K562 (cell line): ENCODE results near the gene ZNF845. TPM values are rescaled to one million over a fixed set of nuclear protein-coding genes. Genes with fewer than 3 reads are reported as not detected.
A peak's percentile ranks its signal among the peaks of the same experiment; 100 is the strongest.

Experiments used
- KAT7 ChIP-seq: sonication (generic); formaldehyde crosslinking; IDR thresholded peaks from 2 replicates; pipeline ENCODE4 v1.8.0; 2022; ENCODE audit warnings: missing genetic modification reagents, mild to moderate bottlenecking, borderline replicate concordance
- LARP7 ChIP-seq: fragments of 450-650 bp; IDR thresholded peaks from 2 replicates; pipeline ENCODE4 v1.6.1; 2016
- MGA ChIP-seq: fragments of 450-650 bp; IDR thresholded peaks from 2 replicates; pipeline ENCODE4 v1.6.1; 2016; ENCODE audit warnings: mild to moderate bottlenecking, moderate library complexity
- NONO ChIP-seq, 2 experiments: fragments of 200-400 bp in 1 of 2; fragments of 450-650 bp in 1 of 2; formaldehyde crosslinking in 1 of 2; IDR thresholded peaks; 2 replicates each; pipeline ENCODE4 v1.6.1; 2017; ENCODE audit warnings: low read depth in 2 of 2, mild to moderate bottlenecking in 2 of 2, moderate library complexity in 2 of 2, low read length in 1 of 2
- POLR2A ChIP-seq: fragments of 450-650 bp; conservative IDR thresholded peaks from 2 replicates; pipeline ENCODE4 v1.6.1; 2016
- PREB ChIP-seq: sonication (generic); formaldehyde crosslinking; IDR thresholded peaks from 2 replicates; pipeline ENCODE4 v1.8.1; 2023; ENCODE audit warnings: mild to moderate bottlenecking, missing genetic modification reagents
- RFX5 ChIP-seq: IDR thresholded peaks from 2 replicates; pipeline ENCODE4 v1.6.1; 2011; ENCODE audit warnings: low read depth, mild to moderate bottlenecking, improper control_type of control experiment, low read length
- SMARCB1 ChIP-seq: IDR thresholded peaks from 2 replicates; pipeline ENCODE4 v1.6.1; 2011; ENCODE audit warnings: improper control_type of control experiment, low read depth; ENCODE audit not compliant: insufficient read length
- SPI1 ChIP-seq: IDR thresholded peaks from 2 replicates; pipeline ENCODE4 v1.6.1; 2011; ENCODE audit warnings: low read depth, low read length, control low read depth, borderline replicate concordance
- ZNF146 ChIP-seq: IDR thresholded peaks from one replicate; pipeline ENCODE4 v1.6.1; 2018; ENCODE audit warnings: missing compliant biosample characterization; ENCODE audit not compliant: unreplicated experiment
- polyA plus RNA-seq, 8 experiments: library from polyadenylated mRNA; depleted of rRNA in 4 of 8; stranded (reverse) in 5 of 8; unstranded in 3 of 8; fragments of >200 nt; fragmentation: Nextera tagmentation in 2 of 8; fragmentation: Illumina TruSeq in 1 of 8; extraction: Ambion mirVana in 2 of 8; extraction: Trizol in 1 of 8; gene quantifications; 2 replicates each; pipeline versions ENCODE4 v1.2.1 to v1.2.3, GENCODE V29; 2011 to 2014; ENCODE audit warnings: inconsistent platforms in 1 of 8, missing spikeins in 1 of 8
- total RNA-seq, 7 experiments: library from RNA; depleted of rRNA in 6 of 7; stranded (reverse); fragments of >200 nt in 6 of 7; fragmentation: Illumina TruSeq in 2 of 7; extraction: Trizol in 2 of 7; gene quantifications; 2 replicates each; pipeline versions ENCODE4 v1.2.1 to v1.2.3, GENCODE V29; 2011 to 2021; ENCODE audit warnings: low replicate concordance in 1 of 7
- TF ChIP-seq, protein P1 (sequence below): sonication (generic); formaldehyde crosslinking; IDR thresholded peaks from 2 replicates; pipeline ENCODE4 v1.8.0; 2022; ENCODE audit warnings: missing genetic modification reagents, mild to moderate bottlenecking, moderate library complexity, borderline replicate concordance

Gene ZNF845
- total and polyA plus RNA-seq, 9 of the 15 experiments (the other 6 are each of a cell fraction or from before 2014, with no cell fraction given): 1.9 to 13.2 (median 6.4) TPM

- TF ChIP-seq MGA (peak; percentile 46; the same call in 1 of the 2 replicates), RFX5 (no peak), POLR2A (peak; percentile 87), LARP7 (no peak), ZNF146 (no peak), KAT7 (CRISPR knock-in tag) (no peak), SMARCB1 (no peak), SPI1 (no peak), PREB (no peak), NONO (IDR thresholded peaks at IDR 0.05; ENCODE audit: low read depth in 2 of 2, low read length in 1 of 2) (no peak)
- TF ChIP-seq, protein P1, sequence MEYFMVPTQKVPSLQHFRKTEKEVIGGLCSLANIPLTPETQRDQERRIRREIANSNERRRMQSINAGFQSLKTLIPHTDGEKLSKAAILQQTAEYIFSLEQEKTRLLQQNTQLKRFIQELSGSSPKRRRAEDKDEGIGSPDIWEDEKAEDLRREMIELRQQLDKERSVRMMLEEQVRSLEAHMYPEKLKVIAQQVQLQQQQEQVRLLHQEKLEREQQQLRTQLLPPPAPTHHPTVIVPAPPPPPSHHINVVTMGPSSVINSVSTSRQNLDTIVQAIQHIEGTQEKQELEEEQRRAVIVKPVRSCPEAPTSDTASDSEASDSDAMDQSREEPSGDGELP: no peak; the same call in 1 of the 2 replicates
Observed at GRCh38 chr19:53333463-53334449, at the start of gene ZNF845 (continued).
